CD4-positive, alpha-beta T cell treated with Interferon gamma for 1 hour (primary cell): ENCODE data around the gene KCNK4.
"Not testable (repeated sequence)": the region's sequence is repeated elsewhere in the genome, so short reads cannot be mapped to it uniquely, and the experiment has no call there.

Source experiments
- DNase-seq: peaks from one replicate; pipeline ENCODE4 v3.0.0-alpha.2; 2020

Gene KCNK4

DNA sequence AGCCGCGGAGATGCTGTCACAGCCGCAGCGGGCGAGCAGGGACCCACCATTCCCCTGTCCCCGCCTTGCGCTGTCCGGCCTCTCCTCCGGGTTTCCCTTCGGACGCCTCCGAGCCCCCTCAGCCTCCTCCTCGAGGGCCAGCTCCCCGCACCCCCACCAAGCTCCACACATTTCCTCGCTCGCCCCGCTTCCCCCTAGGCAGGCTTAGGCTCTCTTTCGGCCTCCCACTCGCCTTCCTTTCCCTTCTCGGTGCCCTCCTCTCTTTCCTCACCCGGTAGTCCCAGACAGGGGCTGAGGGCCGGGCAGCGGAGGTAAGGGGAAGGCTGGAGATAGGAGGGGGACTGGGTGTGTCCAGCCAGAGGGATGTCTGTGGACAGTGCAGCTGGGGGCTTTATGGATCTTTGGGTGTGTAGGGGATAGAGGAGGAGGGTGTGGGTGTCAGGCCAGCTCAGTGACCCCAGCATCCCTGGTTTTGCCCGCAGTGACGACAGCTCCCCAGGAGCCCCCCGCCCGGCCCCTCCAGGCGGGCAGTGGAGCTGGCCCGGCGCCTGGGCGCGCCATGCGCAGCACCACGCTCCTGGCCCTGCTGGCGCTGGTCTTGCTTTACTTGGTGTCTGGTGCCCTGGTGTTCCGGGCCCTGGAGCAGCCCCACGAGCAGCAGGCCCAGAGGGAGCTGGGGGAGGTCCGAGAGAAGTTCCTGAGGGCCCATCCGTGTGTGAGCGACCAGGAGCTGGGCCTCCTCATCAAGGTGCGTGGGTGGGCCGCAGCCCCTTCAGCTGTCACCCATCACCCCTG, 1.6 kb downstream of the KCNK4 start:
- no peak for DNase-seq

DNA sequence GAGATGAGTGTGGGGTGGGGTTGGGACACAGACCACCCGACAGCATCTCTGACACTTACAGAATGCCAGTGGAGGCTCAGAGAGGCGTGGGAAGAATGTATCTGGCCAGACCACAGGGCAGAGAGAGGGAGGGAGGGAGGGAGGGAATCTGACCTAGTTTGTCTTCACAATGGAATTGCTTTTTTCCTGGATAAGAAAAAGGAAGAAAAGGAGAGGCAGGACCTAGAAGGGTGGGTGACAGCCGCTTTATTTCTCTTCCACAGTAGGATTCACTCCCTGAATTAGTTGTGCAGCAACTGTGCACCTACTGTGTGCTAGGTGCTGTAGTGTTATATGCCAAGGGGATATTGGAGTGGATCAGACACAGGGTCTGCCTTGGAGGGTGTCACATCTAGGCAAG, 3.7 kb downstream of the KCNK4 start:
- DNase-seq, result no peak

DNA sequence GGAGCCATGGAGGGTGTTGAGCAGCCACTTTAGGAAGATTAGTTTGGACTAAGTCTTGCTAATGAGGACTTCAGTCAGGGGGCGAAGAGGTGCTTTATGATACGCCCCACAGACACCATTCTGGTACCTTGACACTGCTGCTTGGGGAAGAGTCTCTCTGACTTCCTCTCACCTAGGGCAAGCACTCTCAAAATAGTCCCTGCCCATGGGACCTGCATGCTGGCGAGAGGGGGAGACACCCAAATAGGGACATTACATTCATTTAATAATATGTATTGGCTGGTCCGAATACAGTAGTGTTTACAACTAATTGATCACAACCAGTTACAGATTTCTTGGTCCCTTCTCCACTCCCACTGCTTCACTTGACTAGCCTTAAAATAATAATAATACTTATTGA, 4.7 kb downstream of the KCNK4 start:
- DNase-seq, result no peak

DNA sequence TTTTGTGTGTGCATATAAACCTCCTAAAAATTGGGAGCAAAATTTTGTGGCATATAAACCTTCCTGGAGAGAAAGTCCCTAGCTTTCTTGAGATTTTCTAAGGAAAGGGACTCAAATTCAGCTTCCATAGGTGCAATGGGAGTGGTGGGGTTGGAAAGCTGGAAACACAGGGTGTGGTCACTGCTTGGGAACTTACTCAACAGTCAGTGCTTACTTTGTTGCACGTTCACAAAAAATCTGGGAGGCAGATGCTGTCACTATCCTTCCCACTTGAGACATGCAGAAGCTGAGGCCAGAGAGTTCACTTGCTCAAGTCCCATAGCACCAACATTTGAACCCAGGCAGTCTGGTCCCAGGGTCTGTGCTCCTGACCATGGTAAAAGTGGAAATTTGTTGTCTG, 5.1 kb downstream of the KCNK4 start:
- no peak for DNase-seq

DNA sequence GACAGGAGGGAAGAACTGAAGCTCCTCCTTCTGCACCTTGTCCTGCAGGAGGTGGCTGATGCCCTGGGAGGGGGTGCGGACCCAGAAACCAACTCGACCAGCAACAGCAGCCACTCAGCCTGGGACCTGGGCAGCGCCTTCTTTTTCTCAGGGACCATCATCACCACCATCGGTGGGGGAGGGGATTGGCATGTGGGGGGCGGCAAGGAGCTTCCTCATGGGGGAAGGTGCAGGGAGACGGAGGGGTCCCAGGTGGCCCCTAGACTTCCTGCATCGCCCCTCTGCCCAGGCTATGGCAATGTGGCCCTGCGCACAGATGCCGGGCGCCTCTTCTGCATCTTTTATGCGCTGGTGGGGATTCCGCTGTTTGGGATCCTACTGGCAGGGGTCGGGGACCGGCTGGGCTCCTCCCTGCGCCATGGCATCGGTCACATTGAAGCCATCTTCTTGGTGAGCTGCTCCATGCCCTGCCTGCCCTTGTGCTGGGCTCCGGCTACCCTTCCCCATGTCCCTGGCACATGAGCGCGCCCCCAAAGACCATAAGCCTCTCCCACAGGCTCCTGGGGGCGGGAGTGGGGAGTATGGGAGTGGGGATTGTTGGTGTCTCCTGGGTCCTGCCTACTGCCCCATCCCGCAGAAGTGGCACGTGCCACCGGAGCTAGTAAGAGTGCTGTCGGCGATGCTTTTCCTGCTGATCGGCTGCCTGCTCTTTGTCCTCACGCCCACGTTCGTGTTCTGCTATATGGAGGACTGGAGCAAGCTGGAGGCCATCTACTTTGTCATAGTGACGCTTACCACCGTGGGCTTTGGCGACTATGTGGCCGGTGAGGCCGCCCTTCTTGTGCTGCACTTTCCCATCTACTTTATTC, 6.0 kb downstream of the KCNK4 start:
- no peak for DNase-seq

DNA sequence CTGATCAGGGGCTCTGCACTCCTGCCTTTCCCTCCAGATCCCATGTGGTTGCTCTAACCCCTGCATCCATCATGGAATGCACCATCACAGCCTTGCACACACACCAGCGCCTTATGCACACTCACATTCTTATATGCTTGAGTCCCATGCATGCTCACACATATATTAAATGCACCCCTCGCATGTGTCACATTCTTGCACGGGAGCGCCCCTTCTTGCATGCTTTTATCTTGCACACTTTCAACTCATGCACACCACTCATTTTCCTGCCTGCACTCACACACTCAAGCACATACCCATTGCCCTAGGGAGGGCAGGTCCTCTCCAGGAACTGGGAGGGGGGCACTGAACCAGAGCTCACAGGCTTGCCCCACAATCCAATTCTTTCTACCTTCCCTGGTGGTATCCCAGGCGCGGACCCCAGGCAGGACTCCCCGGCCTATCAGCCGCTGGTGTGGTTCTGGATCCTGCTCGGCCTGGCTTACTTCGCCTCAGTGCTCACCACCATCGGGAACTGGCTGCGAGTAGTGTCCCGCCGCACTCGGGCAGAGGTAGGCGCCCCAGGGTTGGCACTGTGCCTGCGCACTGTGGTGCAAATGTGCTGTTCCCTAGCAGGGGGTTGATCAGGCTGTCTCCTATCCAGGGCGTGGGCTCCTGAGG, 6.7 kb downstream of the KCNK4 start:
- DNase-seq, result no peak

DNA sequence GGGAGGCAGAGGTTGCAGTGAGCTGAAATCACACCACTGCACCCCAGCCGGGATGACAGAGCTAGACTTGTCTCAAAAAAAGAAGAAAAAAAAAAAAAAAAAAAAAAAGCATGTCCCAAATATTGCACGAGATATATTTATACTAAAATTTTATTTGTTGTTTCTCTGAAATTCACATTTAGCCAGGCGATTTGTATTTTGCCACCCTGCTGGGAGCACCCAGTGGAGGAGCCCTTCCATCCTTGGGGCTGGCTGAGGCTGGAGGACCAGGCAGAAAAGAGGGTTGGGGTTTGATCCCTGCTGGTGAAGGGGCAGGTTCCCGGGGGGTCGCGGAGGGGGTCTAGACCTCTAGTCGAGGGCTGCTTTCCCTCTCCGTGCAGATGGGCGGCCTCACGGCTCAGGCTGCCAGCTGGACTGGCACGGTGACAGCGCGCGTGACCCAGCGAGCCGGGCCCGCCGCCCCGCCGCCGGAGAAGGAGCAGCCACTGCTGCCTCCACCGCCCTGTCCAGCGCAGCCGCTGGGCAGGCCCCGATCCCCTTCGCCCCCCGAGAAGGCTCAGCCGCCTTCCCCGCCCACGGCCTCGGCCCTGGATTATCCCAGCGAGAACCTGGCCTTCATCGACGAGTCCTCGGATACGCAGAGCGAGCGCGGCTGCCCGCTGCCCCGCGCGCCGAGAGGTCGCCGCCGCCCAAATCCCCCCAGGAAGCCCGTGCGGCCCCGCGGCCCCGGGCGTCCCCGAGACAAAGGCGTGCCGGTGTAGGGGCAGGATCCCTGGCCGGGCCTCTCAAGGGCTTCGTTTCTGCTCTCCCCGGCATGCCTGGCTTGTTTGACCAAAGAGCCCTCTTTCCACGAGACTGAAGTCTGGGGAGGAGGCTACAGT, 8.1 kb downstream of the KCNK4 start:
- no peak for DNase-seq

DNA sequence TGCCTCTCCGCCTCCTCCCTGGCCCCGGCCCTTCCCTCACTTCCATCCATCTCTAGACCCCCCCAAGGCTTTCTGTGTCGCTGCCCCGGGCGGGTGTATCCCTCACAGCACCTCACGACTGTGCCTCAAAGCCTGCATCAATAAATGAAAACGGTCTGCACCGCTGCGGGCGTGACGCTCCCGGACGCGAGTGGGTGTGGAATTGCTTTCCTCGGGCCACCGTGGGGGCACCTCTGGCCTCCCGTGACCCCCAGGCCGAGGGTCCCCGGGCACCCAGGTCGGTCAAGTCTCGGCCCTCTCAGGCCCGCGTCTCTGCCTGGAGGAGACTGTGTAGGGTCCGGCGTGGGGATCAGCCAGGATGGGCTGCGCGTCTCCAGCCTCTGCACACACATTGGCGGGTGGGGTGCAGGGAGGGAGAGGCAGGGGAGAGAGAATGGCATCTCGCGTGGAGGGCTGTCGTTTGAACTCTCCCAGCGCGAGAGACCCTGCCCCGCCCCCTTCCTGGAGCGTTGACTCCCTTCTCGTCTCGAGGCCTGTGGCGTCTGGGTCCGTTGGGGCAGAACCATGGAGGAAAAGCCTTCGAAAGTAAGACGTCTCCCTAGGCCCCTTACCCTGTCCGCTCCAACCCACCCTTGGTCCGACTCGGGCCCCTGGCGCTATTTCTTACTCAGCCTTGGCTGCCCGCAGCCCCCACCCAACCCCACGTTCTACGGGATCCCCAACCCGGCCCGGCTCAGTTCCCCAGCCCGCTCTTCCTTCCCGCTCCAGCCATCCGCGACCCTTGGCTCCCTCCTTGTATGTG, 8.9 kb downstream of the KCNK4 start, which contains the start of gene CATSPERZ:
Gene CATSPERZ (plus strand): TSS at position 512 of the 802 bp plus-strand sequence. CDS start 53 bp downstream, at position 565.
- DNase-seq, result no peak

- DNase-seq, result no peak
These were observed 12.3 kb downstream of the KCNK4 start for GRCh38 chr11:64303109-64304031.

GRCh38 chr11:64304032-64304315, 12.9 kb downstream of the KCNK4 start:
- no peak for DNase-seq

- peak; percentile 89 for DNase-seq
These were observed 13.4 kb downstream of the KCNK4 start for GRCh38 chr11:64304316-64305072.

GRCh38 chr11:64305075-64305690, 14.1 kb downstream of the KCNK4 start, which contains the start of gene ESRRA:
Gene ESRRA, plus strand, starts transcription at chr11:64305524. Its CDS starts 1,656 bp downstream, at chr11:64307180.
- peak; percentile 99 for DNase-seq

GRCh38 chr11:64305691-64306562, 14.8 kb downstream of the KCNK4 start:
- DNase-seq, result peak; percentile 77

- DNase-seq, result no peak
These were observed 15.4 kb downstream of the KCNK4 start for GRCh38 chr11:64306563-64306875.

- DNase-seq, result no peak
These were observed 15.9 kb downstream of the KCNK4 start for GRCh38 chr11:64306876-64307622.

- DNase-seq, result not testable (repeated sequence)
These were observed 16.7 kb downstream of the KCNK4 start for GRCh38 chr11:64307795-64308194.

DNA sequence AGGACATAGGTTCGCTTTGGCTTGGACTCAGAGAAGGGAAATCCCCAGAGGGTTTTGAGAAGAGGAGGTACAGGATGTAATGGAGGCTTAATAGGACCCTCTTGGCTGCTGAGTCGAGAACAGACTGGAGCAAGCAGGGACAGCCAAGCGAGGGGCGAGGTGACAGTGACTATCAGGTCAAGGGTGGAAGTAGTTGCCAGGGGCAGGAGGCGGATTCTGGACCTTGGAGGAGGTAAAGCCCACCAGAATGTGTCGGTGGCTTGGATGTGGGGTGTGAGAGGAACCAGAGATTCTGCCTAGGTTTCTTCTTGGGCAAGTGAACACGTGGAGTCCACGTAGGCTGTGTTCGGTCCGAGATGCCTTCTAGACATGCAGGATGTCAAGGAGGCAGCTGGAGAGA, 21.8 kb downstream of the KCNK4 start:
- DNase-seq, result no peak
